Thymus (tissue), 11 donors: ENCODE measurements around the gene ZNF239. TPM values are rescaled to one million over a fixed set of nuclear protein-coding genes. Genes with fewer than 3 reads are reported as not detected.

Source experiments
- DNase-seq, 9 donors: peaks; one replicate each; pipeline ENCODE4 v3.0.0-alpha.2; 2013; ENCODE audit warnings: low spot score in 9 of 9, low read depth in 6 of 9, missing footprints in 1 of 9
- H3K27ac ChIP-seq, 2 donors: one replicate each; pipeline ENCODE4 v1.5.1; 2013; ENCODE audit warnings: control low read depth in 1 of 2, low read depth in 1 of 2, low read length in 1 of 2, mild to moderate bottlenecking in 1 of 2, moderate library complexity in 1 of 2
- H3K27me3 ChIP-seq, 2 donors: one replicate each; pipeline ENCODE4 v1.5.1; 2013; ENCODE audit warnings: low read length in 1 of 2; ENCODE audit not compliant: control insufficient read depth in 2 of 2, insufficient read depth in 1 of 2
- H3K36me3 ChIP-seq, 2 donors: one replicate each; pipeline ENCODE4 v1.5.1; 2013; ENCODE audit warnings: low read length in 1 of 2, mild to moderate bottlenecking in 1 of 2, moderate library complexity in 1 of 2; ENCODE audit not compliant: control insufficient read depth in 2 of 2, insufficient read depth in 2 of 2
- H3K4me1 ChIP-seq, 2 donors: one replicate each; pipeline ENCODE4 v1.5.1; 2013; ENCODE audit warnings: low read length in 2 of 2; ENCODE audit not compliant: control insufficient read depth in 2 of 2, insufficient read depth in 2 of 2
- H3K4me3 ChIP-seq, 2 donors: one replicate each; pipeline ENCODE4 v1.5.1; 2013; ENCODE audit warnings: low read length in 2 of 2, control low read depth in 1 of 2, mild to moderate bottlenecking in 1 of 2
- H3K9me3 ChIP-seq, 2 donors: one replicate each; pipeline ENCODE4 v1.5.1; 2013; ENCODE audit warnings: low read length in 1 of 2, mild to moderate bottlenecking in 1 of 2; ENCODE audit not compliant: control insufficient read depth in 2 of 2, insufficient read depth in 1 of 2
- WGBS: extraction: QIAGEN DNeasy Blood & Tissue Kit; methylation state at CpG from one replicate; pipeline ENCODE4 v1.1.7; 2013; 5-methylcytosine and 5-hydroxymethylcytosine counted together
- polyA plus RNA-seq: library from polyadenylated mRNA; stranded (reverse); fragments of 200-250 nt; gene quantifications from one replicate; pipeline ENCODE4 v1.2.3, GENCODE V29; 2013
- total RNA-seq: library from RNA; stranded (reverse); fragments of 120-200 nt; gene quantifications from one replicate; pipeline ENCODE4 v1.2.4, GENCODE V29; 2013
- donor health status: healthy.

ZNF239 gene
- total and polyA plus RNA-seq, 2 donors, result 3.2 to 5.8 TPM

- WGBS, result 91% methylated on average over 9 of the region's 9 CpGs
- no peak overlapping the region for H3K4me3 ChIP-seq
- H3K27ac ChIP-seq, result no peak overlapping the region
- DNase-seq, result no peak
- no peaks in the 10 kb centered on the region for H3K36me3 ChIP-seq
- H3K27me3 ChIP-seq, result no peaks in the 10 kb centered on the region
- no peaks in the 10 kb centered on the region for H3K9me3 ChIP-seq
- no peaks in the 10 kb centered on the region for H3K4me1 ChIP-seq
Measured at GRCh38 chr10:43585981-43586729, 11.7 kb upstream of the ZNF239 start.

- Histone ChIP-seq H3K4me1 (no peaks in the 10 kb centered on the region), H3K4me3 (no peak overlapping the region), H3K36me3 (no peaks in the 10 kb centered on the region), H3K27ac (no peak overlapping the region), H3K27me3 (no peaks in the 10 kb centered on the region), H3K9me3 (no peaks in the 10 kb centered on the region)
- DNase-seq, result no peak
- 98% methylated on average over 5 of the region's 5 CpGs for WGBS
Measured at GRCh38 chr10:43585046-43585445, 10.6 kb upstream of the ZNF239 start.

DNA sequence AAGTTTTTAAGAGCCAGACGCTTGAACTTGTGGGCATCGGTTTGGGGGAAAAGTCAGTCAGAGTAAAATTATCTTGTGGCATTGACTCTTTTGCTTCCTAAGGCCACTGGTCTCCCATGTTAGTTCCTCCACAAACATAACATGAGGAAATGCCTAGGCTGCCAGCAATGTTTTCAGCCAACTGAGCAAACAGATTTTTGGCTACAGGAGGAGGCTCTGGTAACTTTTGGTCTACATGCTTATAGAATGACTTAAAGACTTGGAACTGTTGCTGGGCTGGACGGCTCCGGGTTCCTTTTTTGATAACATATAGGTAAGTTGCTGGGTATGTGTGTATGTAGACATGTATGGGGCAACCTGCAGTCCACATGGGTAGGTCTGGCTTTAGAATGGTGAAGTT is 9.6 kb upstream of the ZNF239 start:
- 75% methylated on average over 4 of the region's 4 CpGs for WGBS
- no peaks in the 10 kb centered on the region for H3K9me3 ChIP-seq
- H3K27ac ChIP-seq, result no peak overlapping the region
- no peaks in the 10 kb centered on the region for H3K36me3 ChIP-seq
- no peaks in the 10 kb centered on the region for H3K27me3 ChIP-seq
- no peaks in the 10 kb centered on the region for H3K4me1 ChIP-seq
- no peak overlapping the region for H3K4me3 ChIP-seq
- no peak for DNase-seq

DNA sequence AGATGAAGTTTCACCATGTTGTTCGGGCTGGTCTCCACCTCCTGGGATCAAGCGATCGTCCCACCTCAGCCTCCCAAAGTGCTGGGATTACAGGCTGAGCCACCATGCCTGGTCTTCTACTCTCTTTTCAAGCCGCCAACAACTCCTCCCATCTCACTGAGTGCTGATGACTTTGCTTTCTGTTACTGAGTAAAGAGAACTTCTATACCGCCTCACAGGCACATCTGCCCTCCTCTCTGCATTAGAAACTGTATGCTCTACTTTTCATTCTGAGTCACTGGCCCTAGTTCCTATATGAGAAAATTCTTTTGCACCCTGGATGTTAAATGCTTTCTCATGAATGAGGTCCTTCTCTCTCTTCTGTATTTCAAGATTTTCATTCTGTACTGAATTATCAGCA is 2.2 kb upstream of the ZNF239 start:
- peaks cover 0 to 10% of the 10 kb centered on the region in 2 donors for H3K27me3 ChIP-seq
- no peaks in the 10 kb centered on the region for H3K36me3 ChIP-seq
- no peak overlapping the region for H3K4me3 ChIP-seq
- WGBS, result 78% methylated on average over 5 of the region's 5 CpGs
- H3K4me1 ChIP-seq, result peaks cover 5 to 8% of the 10 kb centered on the region in 2 donors
- peaks cover 0 to 4% of the 10 kb centered on the region in 2 donors for H3K9me3 ChIP-seq
- DNase-seq, result no peak
- H3K27ac ChIP-seq, result no peak overlapping the region

DNA sequence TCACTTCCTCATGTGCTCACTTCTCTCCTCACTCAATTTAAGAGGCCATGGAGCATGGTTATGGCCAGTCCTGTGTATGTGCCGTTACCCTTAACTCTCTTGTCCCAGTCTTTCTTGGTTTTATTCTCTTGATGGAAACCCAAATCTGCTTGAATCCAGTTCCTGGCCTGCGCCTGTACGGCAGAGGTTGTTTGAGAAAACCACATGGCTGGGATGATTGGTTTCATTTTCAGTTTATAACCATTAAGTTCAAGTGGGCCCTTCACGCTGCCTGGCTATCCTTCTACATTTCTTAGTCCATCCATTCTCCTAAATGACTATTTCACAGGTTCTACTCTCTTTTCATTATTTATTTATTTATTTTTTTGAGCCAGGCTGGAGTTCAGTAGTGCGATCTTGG is 1.6 kb upstream of the ZNF239 start:
- no peak overlapping the region for H3K27ac ChIP-seq
- H3K36me3 ChIP-seq, result no peaks in the 10 kb centered on the region
- no peak overlapping the region for H3K4me3 ChIP-seq
- H3K4me1 ChIP-seq, result peaks cover 5 to 8% of the 10 kb centered on the region in 2 donors
- no peak for DNase-seq
- peaks cover 0 to 10% of the 10 kb centered on the region in 2 donors for H3K27me3 ChIP-seq
- 89% methylated on average over 5 of the region's 5 CpGs for WGBS
- H3K9me3 ChIP-seq, result peaks cover 0 to 4% of the 10 kb centered on the region in 2 donors

DNA sequence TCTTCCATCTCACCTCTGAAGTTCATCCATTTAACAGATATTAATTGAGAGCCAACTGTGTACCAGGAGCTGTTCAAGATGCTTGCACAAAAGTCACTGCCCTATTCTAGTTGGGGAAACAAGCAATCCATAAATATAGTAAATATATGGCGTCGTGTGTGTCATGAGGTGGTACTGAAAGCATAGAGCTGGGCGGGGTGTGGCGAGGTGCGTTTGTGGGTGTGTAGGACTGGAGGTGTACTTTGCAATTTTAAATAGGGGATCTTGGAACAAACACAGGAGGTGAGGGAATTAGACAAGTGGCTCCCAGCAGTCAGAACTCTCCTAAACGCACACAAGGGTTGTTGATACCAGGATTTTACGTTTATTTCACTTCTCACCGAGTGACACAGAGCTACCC is 490 bp upstream of the ZNF239 start:
- WGBS, result 93% methylated on average over 8 of the region's 8 CpGs
- no peak overlapping the region for H3K27ac ChIP-seq
- peak overlapping the region; percentile 60 to 62 for H3K4me3 ChIP-seq

DNA sequence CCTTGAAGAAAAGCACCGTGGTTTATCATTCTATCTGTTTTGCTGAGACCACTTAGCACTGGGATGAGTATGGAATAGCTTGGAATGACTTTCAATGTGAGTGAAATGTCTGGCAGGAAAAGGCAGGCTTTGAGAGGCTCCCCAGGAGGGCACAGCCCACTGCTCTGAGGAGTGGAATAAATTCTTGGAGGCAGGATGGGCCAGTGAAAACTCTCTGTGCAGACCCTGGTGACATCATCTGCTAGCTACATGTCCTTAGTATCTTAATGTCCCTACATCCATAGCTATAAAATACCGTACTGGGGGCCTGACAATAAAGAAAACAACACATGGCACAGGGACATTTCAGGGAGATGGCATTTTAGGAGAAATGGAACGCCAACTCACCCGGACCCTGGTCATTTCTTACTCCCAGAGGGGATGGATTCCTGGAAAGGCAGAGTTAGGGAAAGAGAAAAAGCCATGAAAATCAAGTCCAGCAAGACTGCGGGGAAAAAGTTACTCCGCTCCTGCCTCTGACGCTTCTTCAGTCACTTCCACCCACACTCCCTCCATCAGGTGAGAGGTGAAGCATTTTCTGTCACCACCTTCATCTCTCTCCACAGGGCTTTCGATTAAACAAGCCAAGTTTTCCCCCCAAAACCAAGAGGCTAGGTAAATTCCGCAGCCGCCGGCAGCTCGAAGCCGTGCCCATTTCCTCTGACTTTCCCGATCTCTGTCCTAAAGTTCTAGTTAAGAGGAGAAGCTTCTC is 991 bp downstream of the ZNF239 start:
- Histone ChIP-seq H3K4me1 (peaks cover 5 to 8% of the 10 kb centered on the region in 2 donors), H3K27ac (no peak overlapping the region), H3K4me3 (peak overlapping the region in 1 of 2 donors; percentile 60), H3K9me3 (peaks cover 0 to 4% of the 10 kb centered on the region in 2 donors), H3K27me3 (peaks cover 0 to 10% of the 10 kb centered on the region in 2 donors), H3K36me3 (no peaks in the 10 kb centered on the region)
- DNase-seq, result no peak
- 90% methylated on average over 14 of the region's 14 CpGs for WGBS

More for the DNA sequence above, 490 bp upstream of the ZNF239 start:
- H3K36me3 ChIP-seq, result no peaks in the 10 kb centered on the region
- peaks cover 0 to 4% of the 10 kb centered on the region in 2 donors for H3K9me3 ChIP-seq
- H3K27me3 ChIP-seq, result peaks cover 0 to 10% of the 10 kb centered on the region in 2 donors
- no peak for DNase-seq
- H3K4me1 ChIP-seq, result peaks cover 5 to 8% of the 10 kb centered on the region in 2 donors

DNA sequence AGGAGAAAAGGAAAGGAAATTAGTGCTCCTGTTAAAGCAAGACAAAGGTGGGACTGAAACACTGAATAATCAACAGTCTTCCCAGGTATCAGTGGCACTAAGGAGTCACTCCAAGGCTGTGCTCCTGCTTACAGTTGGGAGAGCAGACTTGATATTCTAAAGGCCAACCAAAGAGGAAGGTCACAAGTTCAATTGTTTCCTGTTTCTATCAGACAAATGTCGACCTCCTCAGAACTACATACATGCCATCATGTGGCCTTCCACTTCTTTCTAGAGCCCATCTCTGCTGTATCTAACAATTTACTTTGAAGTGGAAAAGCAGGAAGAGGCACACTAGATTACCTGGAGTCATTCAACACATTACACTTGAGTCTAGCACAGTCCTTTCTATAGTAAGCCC is 3.4 kb downstream of the ZNF239 start:
- Histone ChIP-seq H3K9me3 (peaks cover 0 to 4% of the 10 kb centered on the region in 2 donors), H3K36me3 (no peaks in the 10 kb centered on the region), H3K4me1 (peaks cover 5 to 8% of the 10 kb centered on the region in 2 donors), H3K4me3 (no peak overlapping the region), H3K27me3 (peaks cover 0 to 10% of the 10 kb centered on the region in 2 donors), H3K27ac (no peak overlapping the region)
- DNase-seq, result no peak
- WGBS, result 6% methylated on average over 1 of the region's 1 CpG

- no peak overlapping the region for H3K27ac ChIP-seq
- H3K27me3 ChIP-seq, result peaks cover 0 to 10% of the 10 kb centered on the region in 2 donors
- peaks cover 0 to 4% of the 10 kb centered on the region in 2 donors for H3K9me3 ChIP-seq
- peaks cover 2 to 5% of the 10 kb centered on the region in 2 donors for H3K4me1 ChIP-seq
- no peak for DNase-seq
- no peak overlapping the region for H3K4me3 ChIP-seq
- no peaks in the 10 kb centered on the region for H3K36me3 ChIP-seq
Measured at GRCh38 chr10:43569681-43570080, 4.7 kb downstream of the ZNF239 start.
